GM18858 (cell line): Measurements from ENCODE around the gene NEK1.
"Not testable (repeated sequence)": the region's sequence is repeated elsewhere in the genome, so short reads cannot be mapped to it uniquely, and the experiment has no call there.

ENCODE experiments used
- ATAC-seq: cut with Tn5 transposase; IDR thresholded peaks from one replicate; pipeline ENCODE4 v1.9.1; 2021; ENCODE audit not compliant: unreplicated experiment

Gene NEK1

GRCh38 chr4:169499907-169500306 lies 112.5 kb downstream of the NEK1 start:
- ATAC-seq: not testable (repeated sequence)

GRCh38 chr4:169494234-169494633 lies 118.1 kb downstream of the NEK1 start:
- not testable (repeated sequence) for ATAC-seq

- ATAC-seq: no peak
These were observed 119.2 kb downstream of the NEK1 start for GRCh38 chr4:169493164-169493524.

GRCh38 chr4:169492436-169493163 lies 119.8 kb downstream of the NEK1 start:
- ATAC-seq: no peak

GRCh38 chr4:169491211-169491610 lies 121.2 kb downstream of the NEK1 start:
- ATAC-seq: no peak

- ATAC-seq: no peak
These were observed 123.1 kb downstream of the NEK1 start for GRCh38 chr4:169489306-169489705.

GRCh38 chr4:169485791-169486742 lies 126.3 kb downstream of the NEK1 start:
- ATAC-seq: no peak

- no peak for ATAC-seq
These were observed 127.3 kb downstream of the NEK1 start for GRCh38 chr4:169485086-169485485.

- ATAC-seq: no peak
These were observed 127.9 kb downstream of the NEK1 start for GRCh38 chr4:169484485-169484884.

GRCh38 chr4:169464080-169464479 lies 148.3 kb downstream of the NEK1 start:
- ATAC-seq: no peak

GRCh38 chr4:169460081-169460480 lies 152.3 kb downstream of the NEK1 start:
- ATAC-seq: no peak

GRCh38 chr4:169458575-169458974 lies 153.8 kb downstream of the NEK1 start:
- no peak for ATAC-seq

- ATAC-seq: not testable (repeated sequence)
These were observed 159.7 kb downstream of the NEK1 start for GRCh38 chr4:169452644-169453043.

- not testable (repeated sequence) for ATAC-seq
These were observed 163.4 kb downstream of the NEK1 start for GRCh38 chr4:169448935-169449334.

- no peak for ATAC-seq
These were observed 165.6 kb downstream of the NEK1 start for GRCh38 chr4:169446824-169447223.

GRCh38 chr4:169443748-169444147 lies 168.6 kb downstream of the NEK1 start:
- no peak for ATAC-seq

- ATAC-seq: no peak
These were observed 171.9 kb downstream of the NEK1 start for GRCh38 chr4:169440446-169440845.

- no peak for ATAC-seq
These were observed 173.1 kb downstream of the NEK1 start for GRCh38 chr4:169439244-169439643.

GRCh38 chr4:169438057-169438480 lies 174.3 kb downstream of the NEK1 start:
- ATAC-seq: peak; percentile 35

GRCh38 chr4:169437299-169438047 lies 174.9 kb downstream of the NEK1 start:
- peak; percentile 80 for ATAC-seq

GRCh38 chr4:169436734-169437133 lies 175.6 kb downstream of the NEK1 start:
- ATAC-seq: no peak
